ENCODE measurements around the gene SNAPC5. TPM values are rescaled to one million over a fixed set of nuclear protein-coding genes. Genes with fewer than 3 reads are reported as not detected.

The SNAPC5 gene
- total and polyA plus RNA-seq, 2 experiments from 2014 or later = 59.5 TPM

DNA sequence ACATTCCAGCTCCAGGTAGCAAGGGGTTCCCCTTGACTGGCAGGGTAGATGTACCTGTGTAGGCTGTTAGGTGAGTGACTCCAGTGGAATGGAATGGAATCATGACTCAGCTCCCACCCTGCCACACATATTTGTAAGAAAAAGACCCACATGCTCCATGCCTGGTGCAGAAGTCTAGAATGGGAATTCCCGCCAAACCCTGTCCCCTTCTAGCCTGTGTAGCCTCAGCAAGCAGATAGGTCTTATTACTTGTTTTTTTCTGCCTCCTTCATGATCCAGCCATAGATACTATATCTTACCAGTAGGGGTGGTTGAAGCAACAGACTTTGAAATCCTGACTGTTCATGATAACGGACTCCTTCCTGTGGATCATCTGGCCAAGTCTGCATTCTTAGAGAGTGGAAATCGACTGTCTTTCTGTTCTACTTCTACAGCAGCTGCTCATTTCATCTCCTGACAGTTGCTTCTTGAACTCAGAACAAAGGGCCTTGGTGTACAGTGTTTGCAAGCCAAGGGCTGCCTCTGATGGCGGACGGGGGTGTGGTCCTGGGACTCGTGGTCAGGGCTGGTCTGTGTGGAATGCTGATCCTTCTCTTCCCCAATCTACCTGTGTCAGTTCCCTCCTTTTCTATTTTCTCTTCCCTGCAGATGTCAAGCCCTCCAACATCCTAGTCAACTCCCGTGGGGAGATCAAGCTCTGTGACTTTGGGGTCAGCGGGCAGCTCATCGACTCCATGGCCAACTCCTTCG, 16.3 kb downstream of the SNAPC5 start:
- H3K27ac ChIP-seq = no peak overlapping the region
- H3K4me3 ChIP-seq = no peak overlapping the region
- H3K27me3 ChIP-seq = no peaks in the 10 kb centered on the region
- TF ChIP-seq, protein P1, sequence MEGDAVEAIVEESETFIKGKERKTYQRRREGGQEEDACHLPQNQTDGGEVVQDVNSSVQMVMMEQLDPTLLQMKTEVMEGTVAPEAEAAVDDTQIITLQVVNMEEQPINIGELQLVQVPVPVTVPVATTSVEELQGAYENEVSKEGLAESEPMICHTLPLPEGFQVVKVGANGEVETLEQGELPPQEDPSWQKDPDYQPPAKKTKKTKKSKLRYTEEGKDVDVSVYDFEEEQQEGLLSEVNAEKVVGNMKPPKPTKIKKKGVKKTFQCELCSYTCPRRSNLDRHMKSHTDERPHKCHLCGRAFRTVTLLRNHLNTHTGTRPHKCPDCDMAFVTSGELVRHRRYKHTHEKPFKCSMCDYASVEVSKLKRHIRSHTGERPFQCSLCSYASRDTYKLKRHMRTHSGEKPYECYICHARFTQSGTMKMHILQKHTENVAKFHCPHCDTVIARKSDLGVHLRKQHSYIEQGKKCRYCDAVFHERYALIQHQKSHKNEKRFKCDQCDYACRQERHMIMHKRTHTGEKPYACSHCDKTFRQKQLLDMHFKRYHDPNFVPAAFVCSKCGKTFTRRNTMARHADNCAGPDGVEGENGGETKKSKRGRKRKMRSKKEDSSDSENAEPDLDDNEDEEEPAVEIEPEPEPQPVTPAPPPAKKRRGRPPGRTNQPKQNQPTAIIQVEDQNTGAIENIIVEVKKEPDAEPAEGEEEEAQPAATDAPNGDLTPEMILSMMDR (IDR thresholded peaks at IDR 0.05; ENCODE audit: low read depth, low read length) = peak; percentile 5
- peaks cover 5% of the 10 kb centered on the region for H3K36me3 ChIP-seq
- no peaks in the 10 kb centered on the region for H3K9me3 ChIP-seq (ENCODE audit: low read depth)
- no peak for DNase-seq (ENCODE audit: low read depth in 1 of 2, low spot score in 1 of 2)
- peaks cover under 1% of the 10 kb centered on the region for H3K4me1 ChIP-seq (ENCODE audit: low read depth)

DNA sequence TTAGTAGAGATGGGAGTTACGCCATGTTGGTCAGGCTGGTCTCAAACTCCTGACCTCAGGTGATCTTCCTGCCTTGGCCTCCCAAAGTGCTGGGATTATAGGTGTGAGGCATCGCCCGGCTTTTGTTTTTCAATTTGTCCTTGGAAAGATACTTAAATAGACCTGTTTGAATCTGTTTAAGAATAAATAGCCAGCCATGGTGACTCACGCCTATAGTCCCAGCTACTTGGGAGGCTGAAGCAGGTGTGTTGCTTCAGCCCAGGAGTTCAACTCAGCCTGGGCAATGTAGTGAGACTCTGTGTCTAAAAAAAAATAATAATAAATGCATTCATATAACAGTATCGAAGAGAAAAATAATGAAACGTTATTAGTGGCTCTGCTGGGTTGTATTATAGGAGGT, 17.3 kb downstream of the SNAPC5 start:
- no peak overlapping the region for H3K4me3 ChIP-seq
- peaks cover 5% of the 10 kb centered on the region for H3K36me3 ChIP-seq
- DNase-seq (ENCODE audit: low read depth in 1 of 2, low spot score in 1 of 2) = no peak

DNA sequence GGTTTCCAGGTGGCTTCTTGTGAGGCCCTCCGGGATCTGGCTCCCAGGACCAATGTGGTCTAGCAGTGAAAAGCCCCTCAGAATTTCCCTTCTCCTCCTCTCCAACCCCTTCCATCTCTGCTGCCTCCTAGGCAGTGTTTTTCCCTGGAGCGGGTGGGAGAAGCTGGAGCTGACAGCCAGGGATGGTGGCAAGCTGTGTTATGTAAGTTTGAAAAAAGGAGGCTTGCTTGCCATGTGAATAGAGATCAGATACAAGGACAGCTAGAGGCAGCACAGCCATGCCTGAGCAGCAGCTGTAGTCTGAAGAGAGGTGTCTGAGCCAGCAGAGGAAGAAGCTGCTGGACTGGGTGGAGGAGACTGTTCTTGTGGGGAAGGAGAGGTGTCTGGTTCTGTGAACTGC, 20.6 kb downstream of the SNAPC5 start:
- Histone ChIP-seq H3K27me3 (no peaks in the 10 kb centered on the region), H3K4me1 (ENCODE audit: low read depth) (peaks cover 32% of the 10 kb centered on the region), H3K36me3 (no peaks in the 10 kb centered on the region), H3K9me3 (ENCODE audit: low read depth) (no peaks in the 10 kb centered on the region), H3K27ac (no peak overlapping the region), H3K4me3 (no peak overlapping the region)
- TF ChIP-seq, protein P1 (IDR thresholded peaks at IDR 0.05; ENCODE audit: low read depth, low read length) = no peak
- no peak for DNase-seq (ENCODE audit: low read depth in 1 of 2, low spot score in 1 of 2)

More for the DNA sequence above, 17.3 kb downstream of the SNAPC5 start:
- Histone ChIP-seq H3K9me3 (ENCODE audit: low read depth) (no peaks in the 10 kb centered on the region), H3K27ac (no peak overlapping the region), H3K27me3 (no peaks in the 10 kb centered on the region), H3K4me1 (ENCODE audit: low read depth) (peaks cover 4% of the 10 kb centered on the region)
- TF ChIP-seq, protein P1 (IDR thresholded peaks at IDR 0.05; ENCODE audit: low read depth, low read length) = no peak

DNA sequence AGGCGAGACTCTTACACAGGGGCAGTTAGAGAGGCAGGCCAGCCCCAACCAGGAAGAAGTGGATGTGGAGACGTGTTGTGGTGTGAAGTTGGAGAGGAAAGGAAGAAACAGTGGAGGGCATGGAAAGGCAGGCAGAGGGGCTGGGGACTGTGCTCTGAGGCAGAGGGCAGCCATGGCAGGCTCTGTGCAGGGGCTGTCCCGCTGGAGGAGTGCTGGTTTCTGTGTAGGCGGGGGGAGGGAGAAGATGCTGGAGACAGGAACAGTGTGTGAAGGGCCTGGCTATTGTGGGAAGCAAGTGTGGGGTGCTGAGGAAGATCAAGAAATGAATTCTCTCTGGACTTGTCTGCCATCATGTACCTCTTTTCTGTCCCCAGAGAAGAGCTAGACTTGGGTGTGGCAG, 21.0 kb downstream of the SNAPC5 start:
- DNase-seq (ENCODE audit: low read depth in 1 of 2, low spot score in 1 of 2) = no peak
- H3K36me3 ChIP-seq = no peaks in the 10 kb centered on the region
- TF ChIP-seq, protein P1 (IDR thresholded peaks at IDR 0.05; ENCODE audit: low read depth, low read length) = no peak
- H3K9me3 ChIP-seq (ENCODE audit: low read depth) = no peaks in the 10 kb centered on the region
- no peaks in the 10 kb centered on the region for H3K27me3 ChIP-seq
- H3K4me3 ChIP-seq = no peak overlapping the region
- H3K27ac ChIP-seq = no peak overlapping the region
- H3K4me1 ChIP-seq (ENCODE audit: low read depth) = peaks cover 32% of the 10 kb centered on the region

DNA sequence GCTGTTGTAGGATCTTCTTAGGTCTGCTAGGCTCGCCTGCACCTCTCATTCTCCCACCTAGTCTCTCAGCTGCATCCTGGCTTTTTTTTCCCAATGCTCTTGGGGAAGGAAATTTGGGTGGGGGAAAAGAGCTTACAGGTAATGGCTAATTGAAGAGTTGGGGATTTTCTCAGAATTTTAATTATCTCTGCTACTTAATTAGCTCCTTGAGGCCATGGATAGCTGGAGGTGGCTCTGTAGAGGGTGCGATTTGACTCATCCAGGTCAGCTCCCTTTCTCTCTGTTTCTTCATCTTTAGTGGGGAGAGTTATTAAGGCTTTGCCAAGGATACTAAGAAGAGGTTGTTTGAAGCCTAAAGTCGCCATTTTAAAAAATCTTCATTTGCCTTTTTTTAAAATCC, 22.6 kb downstream of the SNAPC5 start:
- DNase-seq (ENCODE audit: low read depth in 1 of 2, low spot score in 1 of 2) = no peak
- no peaks in the 10 kb centered on the region for H3K36me3 ChIP-seq
- peaks cover 32% of the 10 kb centered on the region for H3K4me1 ChIP-seq (ENCODE audit: low read depth)
- H3K9me3 ChIP-seq (ENCODE audit: low read depth) = no peaks in the 10 kb centered on the region
- no peak overlapping the region for H3K4me3 ChIP-seq
- H3K27me3 ChIP-seq = no peaks in the 10 kb centered on the region
- TF ChIP-seq, protein P1 (IDR thresholded peaks at IDR 0.05; ENCODE audit: low read depth, low read length) = no peak
- H3K27ac ChIP-seq = no peak overlapping the region

All from cardiac muscle cell (in vitro differentiated cells and primary cell).